ENCODE results near the gene NCOA1.

GRCh38 chr2:24658531-24659202 lies 167.6 kb downstream of the NCOA1 start:
- TF ChIP-seq CTCF (IDR thresholded peaks at IDR 0.05; ENCODE audit: poor library complexity, severe bottlenecking) = no peak
- no peak for TF ChIP-seq EP300 (conservative IDR thresholded peaks at IDR 0.05; ENCODE audit: poor library complexity, severe bottlenecking)
- TF ChIP-seq POLR2AphosphoS5 (IDR thresholded peaks at IDR 0.05) = no peak
